Caco-2 (cell line): ENCODE data around the gene GSTK1. TPM values are rescaled to one million over a fixed set of nuclear protein-coding genes. Genes with fewer than 3 reads are reported as not detected.

ENCODE experiments used
- BruUV-seq: library from RNA; stranded (reverse); fragments of 400-500 nt; replicated peaks from 2 replicates; lab custom pipeline; 2021; lab: Mats Ljungman, UMichigan
- CTCF ChIA-PET: fragments of 300-600 bp; sonication (Branson Sonifier 250); formaldehyde crosslinking; loops from one replicate; lab custom pipeline; 2022; ENCODE audit warnings: antibody characterized with exemption; lab: Charles Lee
- POLR2A ChIA-PET: fragments of 300-600 bp; sonication (Branson Sonifier 250); formaldehyde crosslinking; loops from one replicate; lab custom pipeline; 2022; ENCODE audit warnings: antibody characterized with exemption; lab: Charles Lee
- DNase-seq, 2 experiments: peaks; one replicate each; pipeline versions ENCODE4 v3.0.0 to v3.0.0-alpha.2; 2020 to 2022
- H3K27me3 ChIP-seq: replicated peaks from 2 replicates; pipeline ENCODE4 v1.6.0; 2011; ENCODE audit warnings: low read length; ENCODE audit not compliant: control insufficient read depth, insufficient read depth
- H3K36me3 ChIP-seq: 2 replicates; pipeline ENCODE4 v1.5.1; 2011; ENCODE audit warnings: low read length; ENCODE audit not compliant: control insufficient read depth, insufficient read depth
- H3K4me1 ChIP-seq: fragments of 250-450 bp; sonication (Bioruptor Pico); 2 replicates; pipeline ENCODE4 v1.5.1; 2020; ENCODE audit warnings: mild to moderate bottlenecking
- H3K4me3 ChIP-seq: 2 replicates; pipeline ENCODE4 v1.5.1; 2011; ENCODE audit warnings: low read depth, mild to moderate bottlenecking, control low read depth, low read length
- H3K9me3 ChIP-seq: fragments of 250-450 bp; sonication (Bioruptor Pico); 2 replicates; pipeline ENCODE4 v1.5.1; 2020; ENCODE audit warnings: mild to moderate bottlenecking, moderate library complexity
- H3K27ac Mint-ChIP-seq: one replicate; pipeline ENCODE4 v1.8.0; 2022; ENCODE audit warnings: mixed read lengths; ENCODE audit not compliant: unreplicated experiment
- H3K27me3 Mint-ChIP-seq: one replicate; pipeline ENCODE4 v1.8.0; 2022; ENCODE audit warnings: mixed read lengths; ENCODE audit not compliant: insufficient read depth, unreplicated experiment
- H3K36me3 Mint-ChIP-seq: one replicate; pipeline ENCODE4 v1.8.0; 2022; ENCODE audit warnings: mild to moderate bottlenecking, mixed read lengths; ENCODE audit not compliant: insufficient read depth, unreplicated experiment
- H3K4me1 Mint-ChIP-seq: one replicate; pipeline ENCODE4 v1.8.0; 2022; ENCODE audit warnings: low read depth, mixed read lengths; ENCODE audit not compliant: unreplicated experiment
- H3K4me3 Mint-ChIP-seq: one replicate; pipeline ENCODE4 v1.8.0; 2022; ENCODE audit warnings: mild to moderate bottlenecking, moderate library complexity, mixed read lengths; ENCODE audit not compliant: unreplicated experiment
- H3K9me3 Mint-ChIP-seq: one replicate; pipeline ENCODE4 v1.8.0; 2022; ENCODE audit warnings: mixed read lengths; ENCODE audit not compliant: unreplicated experiment
- intact Hi-C: fragments of 100-400 bp; cut with micrococcal nuclease; formaldehyde crosslinking; loops from one replicate; pipeline ENCODE4 v1.10.0; 2022; ENCODE audit not compliant: unreplicated experiment
- total RNA-seq: library from RNA; stranded (reverse); gene quantifications from 2 replicates; pipeline ENCODE4 v1.2.3, GENCODE V29; 2022
- TF ChIP-seq, protein P1 (sequence below), 2 experiments: fragments of 200-600 bp in 1 of 2; IDR thresholded peaks; 1 replicate in 1 of 2; 2 replicates in 1 of 2; pipeline versions ENCODE4 v1.5.1 to v1.8.0; 2011 to 2022; ENCODE audit warnings: antibody characterized with exemption in 1 of 2, control low read depth in 1 of 2, inconsistent platforms in 1 of 2, low read depth in 1 of 2, low read length in 1 of 2, mild to moderate bottlenecking in 1 of 2, moderate library complexity in 1 of 2; ENCODE audit not compliant: insufficient read depth in 1 of 2, severe bottlenecking in 1 of 2, unreplicated experiment in 1 of 2

Gene GSTK1
- total RNA-seq, 1 experiment from 2014 or later: 134 TPM

DNA sequence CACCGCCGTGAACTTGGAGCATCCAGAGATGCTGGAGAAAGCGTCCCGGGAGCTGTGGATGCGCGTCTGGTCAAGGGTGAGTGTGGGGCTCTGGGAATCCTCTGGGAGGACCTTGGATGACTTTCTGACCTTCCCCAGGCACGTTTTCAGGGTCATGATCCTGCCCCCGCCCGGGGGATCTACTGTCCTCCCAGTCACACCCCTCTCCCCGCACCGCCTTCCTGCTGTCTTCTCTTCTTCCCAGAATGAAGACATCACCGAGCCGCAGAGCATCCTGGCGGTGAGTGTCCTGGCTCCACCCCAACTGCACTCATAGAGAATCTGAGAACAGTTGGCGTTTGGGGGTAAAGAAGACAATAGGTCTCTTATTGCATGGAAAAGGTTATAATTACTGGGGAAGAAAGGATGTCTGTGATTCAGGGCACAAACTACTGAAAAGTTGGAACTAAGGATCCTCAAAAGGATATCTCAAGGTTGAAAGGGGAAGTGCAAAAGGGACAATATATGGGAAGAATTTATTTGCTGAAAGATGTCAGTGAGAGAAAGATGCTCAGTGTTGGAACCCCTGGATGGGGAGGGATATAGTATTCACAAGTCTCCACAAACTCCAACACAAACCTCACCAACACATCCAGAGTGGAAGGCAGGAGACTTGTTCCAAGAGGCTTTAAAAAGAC lies 1.9 kb downstream of the GSTK1 start:
- no peak for DNase-seq
- POLR2A ChIA-PET: interaction anchor here (1.1 kb wide), 1 partner anchor 23 kb away, joined by 4 read pairs; the partner anchor contains the start of gene CASP2
- Mint-ChIP-seq H3K4me3 (peak overlapping the region; percentile 94), H3K36me3 (peaks cover 36% of the 10 kb centered on the region), H3K27me3 (no peaks in the 10 kb centered on the region), H3K9me3 (peaks cover 11% of the 10 kb centered on the region), H3K27ac (no peak overlapping the region), H3K4me1 (peaks cover 16% of the 10 kb centered on the region)
- intact Hi-C loops: no loop called here
- TF ChIP-seq, protein P1, sequence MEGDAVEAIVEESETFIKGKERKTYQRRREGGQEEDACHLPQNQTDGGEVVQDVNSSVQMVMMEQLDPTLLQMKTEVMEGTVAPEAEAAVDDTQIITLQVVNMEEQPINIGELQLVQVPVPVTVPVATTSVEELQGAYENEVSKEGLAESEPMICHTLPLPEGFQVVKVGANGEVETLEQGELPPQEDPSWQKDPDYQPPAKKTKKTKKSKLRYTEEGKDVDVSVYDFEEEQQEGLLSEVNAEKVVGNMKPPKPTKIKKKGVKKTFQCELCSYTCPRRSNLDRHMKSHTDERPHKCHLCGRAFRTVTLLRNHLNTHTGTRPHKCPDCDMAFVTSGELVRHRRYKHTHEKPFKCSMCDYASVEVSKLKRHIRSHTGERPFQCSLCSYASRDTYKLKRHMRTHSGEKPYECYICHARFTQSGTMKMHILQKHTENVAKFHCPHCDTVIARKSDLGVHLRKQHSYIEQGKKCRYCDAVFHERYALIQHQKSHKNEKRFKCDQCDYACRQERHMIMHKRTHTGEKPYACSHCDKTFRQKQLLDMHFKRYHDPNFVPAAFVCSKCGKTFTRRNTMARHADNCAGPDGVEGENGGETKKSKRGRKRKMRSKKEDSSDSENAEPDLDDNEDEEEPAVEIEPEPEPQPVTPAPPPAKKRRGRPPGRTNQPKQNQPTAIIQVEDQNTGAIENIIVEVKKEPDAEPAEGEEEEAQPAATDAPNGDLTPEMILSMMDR (IDR thresholded peaks at IDR 0.05; ENCODE audit: insufficient read depth in 1 of 2, low read depth in 1 of 2, low read length in 1 of 2, severe bottlenecking in 1 of 2, unreplicated experiment in 1 of 2): no peak
- H3K4me3 ChIP-seq: no peak overlapping the region
- CTCF ChIA-PET: no interaction called here
- no peaks in the 10 kb centered on the region for H3K9me3 ChIP-seq
- no TSS peak for BruUV-seq
- H3K36me3 ChIP-seq: peaks cover 9% of the 10 kb centered on the region; the same call in 1 of the 2 replicates
- peaks cover 11% of the 10 kb centered on the region for H3K4me1 ChIP-seq
- H3K27me3 ChIP-seq: no peaks in the 10 kb centered on the region

DNA sequence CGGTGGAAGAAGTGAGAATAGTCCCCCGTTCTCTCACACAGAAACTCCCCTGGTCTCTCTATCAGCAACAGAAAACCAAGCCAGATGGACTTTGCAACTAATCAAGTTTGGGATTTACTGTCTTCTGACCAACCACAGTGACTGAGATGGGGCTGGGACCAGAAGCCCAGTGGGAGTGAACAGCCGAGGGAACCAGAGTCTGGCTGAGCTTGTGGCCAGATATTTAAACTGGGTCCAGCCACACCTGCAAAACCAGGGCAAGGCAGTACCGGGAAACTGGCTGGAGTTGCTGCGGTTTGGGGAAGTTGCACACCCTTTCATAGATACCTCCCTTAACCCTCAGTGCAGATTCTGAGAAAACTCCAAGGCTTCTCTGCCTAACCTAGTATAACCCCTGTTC lies 6.0 kb downstream of the GSTK1 start:
- no peak overlapping the region for H3K27ac Mint-ChIP-seq
- Histone ChIP-seq H3K27me3 (no peaks in the 10 kb centered on the region), H3K9me3 (no peaks in the 10 kb centered on the region), H3K4me3 (no peak overlapping the region), H3K4me1 (peaks cover 5% of the 10 kb centered on the region; the same call in 1 of the 2 replicates), H3K36me3 (peaks cover 9% of the 10 kb centered on the region; the same call in 1 of the 2 replicates)
- no peaks in the 10 kb centered on the region for H3K27me3 Mint-ChIP-seq
- intact Hi-C loops: no loop called here
- no peak overlapping the region for H3K4me3 Mint-ChIP-seq
- TF ChIP-seq, protein P1 (IDR thresholded peaks at IDR 0.05; ENCODE audit: insufficient read depth in 1 of 2, low read depth in 1 of 2, low read length in 1 of 2, severe bottlenecking in 1 of 2, unreplicated experiment in 1 of 2): no peak
- BruUV-seq: no TSS peak
- ChIA-PET POLR2A (no interaction called here), CTCF (no interaction called here)
- no peak for DNase-seq
- peaks cover 25% of the 10 kb centered on the region for H3K36me3 Mint-ChIP-seq
- H3K4me1 Mint-ChIP-seq: peaks cover 13% of the 10 kb centered on the region
- no peaks in the 10 kb centered on the region for H3K9me3 Mint-ChIP-seq

DNA sequence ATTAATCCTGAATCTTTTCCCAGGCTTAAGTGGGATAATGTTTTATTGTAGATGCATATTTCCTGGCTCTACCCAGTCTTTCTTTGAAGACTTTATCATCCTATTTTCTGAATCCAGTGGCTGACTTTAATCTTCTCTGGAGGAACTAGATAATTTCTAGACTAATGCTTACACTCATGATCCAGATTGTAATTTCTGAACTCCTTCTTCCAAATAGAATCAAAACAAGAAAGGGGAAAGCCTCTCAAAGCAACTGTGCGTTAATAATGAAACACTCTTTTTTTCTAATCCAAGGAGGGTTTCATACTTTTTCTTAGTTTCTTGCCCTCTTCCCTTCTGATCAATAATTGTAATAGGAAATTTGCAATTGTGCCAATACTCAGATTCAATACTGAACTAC lies 8.0 kb downstream of the GSTK1 start:
- Mint-ChIP-seq H3K9me3 (no peaks in the 10 kb centered on the region), H3K27me3 (no peaks in the 10 kb centered on the region), H3K36me3 (peaks cover 8% of the 10 kb centered on the region), H3K4me3 (no peak overlapping the region), H3K27ac (no peak overlapping the region), H3K4me1 (no peaks in the 10 kb centered on the region)
- no TSS peak for BruUV-seq
- Histone ChIP-seq H3K4me3 (no peak overlapping the region), H3K9me3 (no peaks in the 10 kb centered on the region), H3K4me1 (no peaks in the 10 kb centered on the region), H3K27me3 (no peaks in the 10 kb centered on the region), H3K36me3 (peaks cover 5% of the 10 kb centered on the region; the same call in 1 of the 2 replicates)
- no peak for DNase-seq
- TF ChIP-seq, protein P1 (IDR thresholded peaks at IDR 0.05; ENCODE audit: insufficient read depth in 1 of 2, low read depth in 1 of 2, low read length in 1 of 2, severe bottlenecking in 1 of 2, unreplicated experiment in 1 of 2): no peak
- ChIA-PET CTCF (no interaction called here), POLR2A (no interaction called here)
- intact Hi-C loops: no loop called here
